CD4-positive, alpha-beta T cell treated with Interleukin-12 subunit alpha and Interleukin-12 subunit beta, for 1 hour (primary cell): Measurements from ENCODE around the gene FLT1.

ENCODE experiments used
- DNase-seq: peaks from one replicate; pipeline ENCODE4 v3.0.0-alpha.2; 2020

FLT1 gene

GRCh38 chr13:28376604-28377003, 118.3 kb downstream of the FLT1 start:
- no peak for DNase-seq

- DNase-seq = no peak
Observed at GRCh38 chr13:28375250-28375930, 119.5 kb downstream of the FLT1 start.

- no peak for DNase-seq
Observed at GRCh38 chr13:28373810-28374209, 121.1 kb downstream of the FLT1 start.

- no peak for DNase-seq
Observed at GRCh38 chr13:28370448-28370847, 124.5 kb downstream of the FLT1 start.

GRCh38 chr13:28358708-28359107, 136.2 kb downstream of the FLT1 start:
- DNase-seq = no peak

GRCh38 chr13:28357911-28358433, 137.0 kb downstream of the FLT1 start:
- no peak for DNase-seq

GRCh38 chr13:28357247-28357825, 137.6 kb downstream of the FLT1 start:
- DNase-seq = no peak

GRCh38 chr13:28356561-28357021, 138.3 kb downstream of the FLT1 start:
- no peak for DNase-seq

- DNase-seq = no peak
Observed at GRCh38 chr13:28355822-28356371, 139.0 kb downstream of the FLT1 start.

- no peak for DNase-seq
Observed at GRCh38 chr13:28355046-28355821, 139.7 kb downstream of the FLT1 start.

GRCh38 chr13:28353679-28354078, 141.2 kb downstream of the FLT1 start:
- DNase-seq = no peak

GRCh38 chr13:28349907-28350654, 144.8 kb downstream of the FLT1 start:
- DNase-seq = no peak

- DNase-seq = no peak
Observed at GRCh38 chr13:28349371-28349770, 145.6 kb downstream of the FLT1 start.

GRCh38 chr13:28347456-28348371, 147.2 kb downstream of the FLT1 start:
- DNase-seq = no peak

GRCh38 chr13:28346154-28346553, 148.8 kb downstream of the FLT1 start:
- no peak for DNase-seq

GRCh38 chr13:28344163-28344562, 150.8 kb downstream of the FLT1 start:
- DNase-seq = no peak

- no peak for DNase-seq
Observed at GRCh38 chr13:28342251-28342650, 152.7 kb downstream of the FLT1 start.

GRCh38 chr13:28340272-28340793, 154.6 kb downstream of the FLT1 start:
- no peak for DNase-seq

GRCh38 chr13:28339419-28339818, 155.5 kb downstream of the FLT1 start:
- no peak for DNase-seq

GRCh38 chr13:28338742-28339141, 156.2 kb downstream of the FLT1 start:
- DNase-seq = no peak

GRCh38 chr13:28338006-28338574, 156.8 kb downstream of the FLT1 start:
- DNase-seq = no peak
